ENCODE results near the gene SLC25A23. TPM values are rescaled to one million over a fixed set of nuclear protein-coding genes. Genes with fewer than 3 reads are reported as not detected.

Gene SLC25A23
- total and polyA plus RNA-seq, 11 donors = 64.4 to 208 (median 114) TPM

DNA sequence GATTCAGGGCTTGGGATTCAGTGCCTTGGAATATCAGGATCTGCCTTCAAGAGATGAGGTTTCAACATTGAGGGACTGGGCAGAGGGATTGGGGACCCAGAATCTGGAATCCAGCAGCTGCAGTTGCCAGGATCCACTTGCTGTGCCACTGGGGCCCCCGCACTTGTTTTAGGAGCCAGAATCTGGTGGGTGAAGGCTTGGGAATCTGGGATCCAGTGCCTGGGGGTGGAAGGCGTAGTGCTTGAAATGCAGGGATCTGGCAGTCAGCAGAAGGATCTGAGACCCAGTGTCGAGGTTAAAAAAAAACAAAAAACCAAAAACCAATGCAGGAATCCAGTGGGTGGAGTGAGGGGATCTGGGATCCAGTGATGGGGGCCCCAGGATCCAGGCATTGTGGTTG is 18.7 kb downstream of the SLC25A23 start:
- Histone ChIP-seq H3K27ac (no peak overlapping the region), H3K9me3 (peaks cover 0 to 9% (median 0%) of the 10 kb centered on the region in 12 donors), H3K4me3 (no peak overlapping the region), H3K4me1 (no peaks in the 10 kb centered on the region), H3K36me3 (peaks cover 0 to 12% (median 0%) of the 10 kb centered on the region in 9 donors), H3K27me3 (no peaks in the 10 kb centered on the region)
- ATAC-seq (no peak), DNase-seq (no peak)
- 79 to 91% (median 86%) methylated on average over 3 of the region's 3 CpGs for WGBS, 4 donors
- TF ChIP-seq POLR2A (IDR thresholded peaks at IDR 0.05) (no peak), CTCF (IDR thresholded peaks at IDR 0.05) (no peak)
- intact Hi-C loops (cut with DNase I) = no loop called here

- TF ChIP-seq CTCF (IDR thresholded peaks at IDR 0.05) (no peak), POLR2A (IDR thresholded peaks at IDR 0.05) (no peak)
- WGBS, 4 donors = 81 to 90% (median 88%) methylated on average over 4 of the region's 4 CpGs
Measured at GRCh38 chr19:6439743-6440142, 19.8 kb downstream of the SLC25A23 start.

GRCh38 chr19:6433663-6434062 is 25.9 kb downstream of the SLC25A23 start, which contains the start of gene SLC25A41:
Gene SLC25A41 (minus strand): TSS chr19:6433763. CDS start chr19:6433693, 70 bp downstream.
- Histone ChIP-seq H3K4me3 (no peak within 1 kb of the TSS), H3K36me3 (no peaks in the 10 kb centered on the region), H3K27ac (no peak within 1 kb of the TSS), H3K9me3 (no peaks in the 10 kb centered on the region), H3K27me3 (no peaks in the 10 kb centered on the region), H3K4me1 (no peaks in the 10 kb centered on the region)
- DNase-seq = no peak
- no peak for TF ChIP-seq POLR2A (IDR thresholded peaks at IDR 0.05)
- TF ChIP-seq CTCF (IDR thresholded peaks at IDR 0.05) = no peak
- 88 to 95% (median 92%) methylated on average over 10 of the region's 10 CpGs for WGBS, 4 donors
- no peak for ATAC-seq
- intact Hi-C loops (cut with DNase I) = no loop called here

More at GRCh38 chr19:6439743-6440142, 19.8 kb downstream of the SLC25A23 start:
- intact Hi-C loops (cut with DNase I) = no loop called here
- Histone ChIP-seq H3K9me3 (no peaks in the 10 kb centered on the region), H3K4me3 (no peak overlapping the region), H3K27me3 (no peaks in the 10 kb centered on the region), H3K36me3 (peaks cover 0 to 3% (median 0%) of the 10 kb centered on the region in 9 donors), H3K4me1 (no peaks in the 10 kb centered on the region), H3K27ac (no peak overlapping the region)
- no peak for ATAC-seq
- DNase-seq = no peak

- TF ChIP-seq POLR2A (IDR thresholded peaks at IDR 0.05) (no peak), CTCF (IDR thresholded peaks at IDR 0.05) (no peak)
- H3K27me3 ChIP-seq = no peaks in the 10 kb centered on the region
Measured at GRCh38 chr19:6433165-6433564, 26.4 kb downstream of the SLC25A23 start.

More at GRCh38 chr19:6433165-6433564, 26.4 kb downstream of the SLC25A23 start:
- ATAC-seq = no peak
- intact Hi-C loops (cut with DNase I) = no loop called here
- H3K27ac ChIP-seq = no peak overlapping the region
- WGBS, 4 donors = 79 to 94% (median 87%) methylated on average over 11 of the region's 11 CpGs
- no peaks in the 10 kb centered on the region for H3K4me1 ChIP-seq
- H3K9me3 ChIP-seq = no peaks in the 10 kb centered on the region
- H3K36me3 ChIP-seq = no peaks in the 10 kb centered on the region
- H3K4me3 ChIP-seq = no peak overlapping the region
- DNase-seq = no peak

Measured in heart left ventricle (tissue), 16 donors.